Colonic mucosa (tissue), 4 donors: ENCODE data around the gene HEPHL1. TPM values are rescaled to one million over a fixed set of nuclear protein-coding genes. Genes with fewer than 3 reads are reported as not detected.

ENCODE experiments used
- DNase-seq: peaks from one replicate; pipeline ENCODE4 v3.0.0-alpha.2; 2020
- H3K27ac ChIP-seq: fragments of 200-600 bp; one replicate; pipeline ENCODE4 v1.8.0; 2021
- H3K27me3 ChIP-seq: fragments of 200-600 bp; one replicate; pipeline ENCODE4 v1.8.0; 2021
- H3K36me3 ChIP-seq: fragments of 200-600 bp; one replicate; pipeline ENCODE4 v1.8.0; 2021
- H3K4me1 ChIP-seq: fragments of 200-600 bp; one replicate; pipeline ENCODE4 v1.8.0; 2021; ENCODE audit warnings: mild to moderate bottlenecking
- H3K4me3 ChIP-seq: fragments of 200-600 bp; one replicate; pipeline ENCODE4 v1.8.0; 2021
- H3K9ac ChIP-seq, 2 donors: one replicate each; pipeline ENCODE4 v1.7.0; 2013; ENCODE audit warnings: control low read depth in 2 of 2, low read depth in 2 of 2, low read length in 2 of 2
- H3K9me3 ChIP-seq: fragments of 200-600 bp; one replicate; pipeline ENCODE4 v1.8.0; 2021
- CTCF ChIP-seq: fragments of 200-600 bp; IDR thresholded peaks from one replicate; pipeline ENCODE4 v1.8.0; 2022; ENCODE audit warnings: antibody characterized with exemption, mild to moderate bottlenecking
- intact Hi-C: fragments of 100-400 bp; cut with DNase I; formaldehyde crosslinking; loops from one replicate; pipeline ENCODE4 v1.14.1; 2022
- total RNA-seq, 2 donors: library from RNA; stranded (reverse); fragmentation: NEBNext Ultra II Directional in 1 of 2; extraction: Animal tissue kit (Norgen Biotek cat#: 25700) in 1 of 2; gene quantifications; one replicate each; pipeline ENCODE4 v1.2.1, GENCODE V29; 2021
- donor health status: healthy.
- donor health status: DM: no; HTN: no; CAD: no.
- donor health status: DM: no; HTN: no; CAD: no.

Gene HEPHL1
- total RNA-seq, 2 donors from 2014 or later = not detected

- H3K9me3 ChIP-seq = no peaks in the 10 kb centered on the region
- no peak overlapping the region for H3K4me3 ChIP-seq
- no peaks in the 10 kb centered on the region for H3K4me1 ChIP-seq
- H3K36me3 ChIP-seq = no peaks in the 10 kb centered on the region
- no peak for DNase-seq
- no peak overlapping the region for H3K27ac ChIP-seq
- H3K27me3 ChIP-seq = no peaks in the 10 kb centered on the region
- intact Hi-C loops = no loop called here
- TF ChIP-seq CTCF = no peak
- no peak overlapping the region for H3K9ac ChIP-seq
Measured at GRCh38 chr11:94007906-94008305, 13.2 kb upstream of the HEPHL1 start.

- Histone ChIP-seq H3K27ac (no peak overlapping the region), H3K4me3 (no peak overlapping the region), H3K36me3 (no peaks in the 10 kb centered on the region), H3K9ac (no peak overlapping the region), H3K27me3 (no peaks in the 10 kb centered on the region), H3K4me1 (no peaks in the 10 kb centered on the region), H3K9me3 (no peaks in the 10 kb centered on the region)
- intact Hi-C loops = no loop called here
- DNase-seq = no peak
- no peak for TF ChIP-seq CTCF
Measured at GRCh38 chr11:94010136-94010535, 11.0 kb upstream of the HEPHL1 start.

DNA sequence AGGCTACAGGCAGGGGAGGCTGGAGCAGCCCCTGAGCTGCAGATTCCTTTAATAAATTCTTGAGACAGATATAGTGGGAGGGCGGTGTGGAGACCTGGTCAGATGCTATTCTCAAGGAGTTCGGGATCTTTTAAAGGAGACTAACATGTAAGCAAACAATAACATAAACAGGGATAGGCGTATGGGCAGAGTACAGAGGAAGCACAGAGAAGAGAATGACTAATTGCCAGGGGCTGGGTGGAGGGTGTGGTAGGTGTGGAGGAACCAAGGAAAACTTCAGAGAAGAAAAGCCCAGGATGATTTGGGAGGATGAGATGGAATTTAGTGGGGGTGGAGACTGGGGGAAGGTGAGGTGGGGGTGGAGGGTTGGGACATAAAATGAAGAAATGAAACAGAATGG, 9.7 kb upstream of the HEPHL1 start:
- no peak overlapping the region for H3K4me3 ChIP-seq
- no peaks in the 10 kb centered on the region for H3K4me1 ChIP-seq
- no peak overlapping the region for H3K9ac ChIP-seq
- no peak for DNase-seq
- H3K36me3 ChIP-seq = no peaks in the 10 kb centered on the region
- H3K27ac ChIP-seq = no peak overlapping the region
- intact Hi-C loops = no loop called here
- no peak for TF ChIP-seq CTCF
- H3K27me3 ChIP-seq = no peaks in the 10 kb centered on the region
- H3K9me3 ChIP-seq = no peaks in the 10 kb centered on the region

GRCh38 chr11:94017446-94017845, 3.7 kb upstream of the HEPHL1 start:
- H3K9ac ChIP-seq = no peak overlapping the region

GRCh38 chr11:94018721-94019120, 2.4 kb upstream of the HEPHL1 start:
- no peaks in the 10 kb centered on the region for H3K4me1 ChIP-seq
- intact Hi-C loops = no loop called here
- H3K9ac ChIP-seq = no peak overlapping the region
- DNase-seq = no peak
- no peaks in the 10 kb centered on the region for H3K9me3 ChIP-seq
- no peak overlapping the region for H3K4me3 ChIP-seq
- no peak for TF ChIP-seq CTCF
- H3K27ac ChIP-seq = no peak overlapping the region
- no peaks in the 10 kb centered on the region for H3K36me3 ChIP-seq
- no peaks in the 10 kb centered on the region for H3K27me3 ChIP-seq

More at GRCh38 chr11:94017446-94017845, 3.7 kb upstream of the HEPHL1 start:
- Histone ChIP-seq H3K36me3 (no peaks in the 10 kb centered on the region), H3K4me1 (no peaks in the 10 kb centered on the region), H3K27me3 (no peaks in the 10 kb centered on the region), H3K27ac (no peak overlapping the region), H3K4me3 (no peak overlapping the region), H3K9me3 (no peaks in the 10 kb centered on the region)
- intact Hi-C loops = no loop called here
- DNase-seq = no peak
- no peak for TF ChIP-seq CTCF

GRCh38 chr11:94023856-94024255, 2.7 kb downstream of the HEPHL1 start:
- Histone ChIP-seq H3K4me1 (no peaks in the 10 kb centered on the region), H3K9ac (no peak overlapping the region), H3K4me3 (no peak overlapping the region), H3K27me3 (no peaks in the 10 kb centered on the region), H3K9me3 (no peaks in the 10 kb centered on the region), H3K27ac (no peak overlapping the region), H3K36me3 (no peaks in the 10 kb centered on the region)
- DNase-seq = no peak
- no peak for TF ChIP-seq CTCF
- intact Hi-C loops = no loop called here
